SHP77 treated with DMSO at 0.1 percent for 48 hours (cell line): ENCODE data around the gene CCT6B.
"Not testable (repeated sequence)": the region's sequence is repeated elsewhere in the genome, so short reads cannot be mapped to it uniquely, and the experiment has no call there.

ENCODE experiments used
- DNase-seq: peaks from one replicate; lab custom pipeline; 2025; lab: John Stamatoyannopoulos, UW

CCT6B gene, protein sequence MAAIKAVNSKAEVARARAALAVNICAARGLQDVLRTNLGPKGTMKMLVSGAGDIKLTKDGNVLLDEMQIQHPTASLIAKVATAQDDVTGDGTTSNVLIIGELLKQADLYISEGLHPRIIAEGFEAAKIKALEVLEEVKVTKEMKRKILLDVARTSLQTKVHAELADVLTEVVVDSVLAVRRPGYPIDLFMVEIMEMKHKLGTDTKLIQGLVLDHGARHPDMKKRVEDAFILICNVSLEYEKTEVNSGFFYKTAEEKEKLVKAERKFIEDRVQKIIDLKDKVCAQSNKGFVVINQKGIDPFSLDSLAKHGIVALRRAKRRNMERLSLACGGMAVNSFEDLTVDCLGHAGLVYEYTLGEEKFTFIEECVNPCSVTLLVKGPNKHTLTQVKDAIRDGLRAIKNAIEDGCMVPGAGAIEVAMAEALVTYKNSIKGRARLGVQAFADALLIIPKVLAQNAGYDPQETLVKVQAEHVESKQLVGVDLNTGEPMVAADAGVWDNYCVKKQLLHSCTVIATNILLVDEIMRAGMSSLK

DNA sequence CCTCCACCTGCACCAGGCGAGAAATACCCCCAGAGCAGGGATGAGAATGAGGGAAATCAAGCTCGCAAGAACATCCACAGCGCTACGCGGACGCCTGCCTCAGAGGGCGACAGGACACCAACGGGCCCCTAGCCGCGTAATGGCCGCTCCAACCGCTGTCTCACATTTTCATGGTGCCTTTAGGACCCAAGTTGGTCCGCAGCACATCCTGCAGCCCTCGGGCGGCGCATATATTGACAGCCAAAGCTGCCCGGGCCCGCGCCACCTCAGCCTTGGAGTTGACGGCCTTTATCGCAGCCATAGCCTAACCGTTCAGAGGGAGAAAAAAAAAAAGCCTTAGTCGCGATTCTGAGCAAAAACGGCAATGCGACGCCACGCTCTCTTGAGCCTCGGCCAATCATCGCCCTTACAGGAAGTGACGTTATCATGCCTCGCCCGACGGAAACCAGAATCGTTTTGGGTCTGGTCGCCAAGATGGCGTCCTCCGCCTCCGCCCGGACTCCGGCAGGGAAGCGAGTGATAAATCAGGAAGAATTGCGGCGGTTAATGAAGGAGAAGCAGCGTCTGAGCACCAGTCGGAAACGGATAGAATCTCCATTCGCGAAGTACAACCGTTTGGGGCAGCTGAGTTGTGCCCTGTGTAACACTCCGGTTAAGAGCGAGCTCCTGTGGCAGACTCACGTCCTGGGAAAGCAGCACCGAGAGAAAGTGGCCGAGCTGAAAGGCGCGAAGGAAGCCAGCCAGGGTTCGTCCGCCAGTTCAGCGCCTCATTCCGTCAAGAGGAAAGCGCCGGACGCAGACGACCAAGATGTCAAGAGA lies at the start of gene CCT6B, which contains the start of gene ZNF830:
TSS of gene CCT6B (minus strand) at position 368 of the 819 bp plus-strand sequence. CDS start at position 301, 67 bp downstream.
TSS of gene ZNF830 (plus strand) at position 448 of the 819 bp plus-strand sequence. CDS start at position 475, 27 bp downstream.
- peak; percentile 71 for DNase-seq

DNA sequence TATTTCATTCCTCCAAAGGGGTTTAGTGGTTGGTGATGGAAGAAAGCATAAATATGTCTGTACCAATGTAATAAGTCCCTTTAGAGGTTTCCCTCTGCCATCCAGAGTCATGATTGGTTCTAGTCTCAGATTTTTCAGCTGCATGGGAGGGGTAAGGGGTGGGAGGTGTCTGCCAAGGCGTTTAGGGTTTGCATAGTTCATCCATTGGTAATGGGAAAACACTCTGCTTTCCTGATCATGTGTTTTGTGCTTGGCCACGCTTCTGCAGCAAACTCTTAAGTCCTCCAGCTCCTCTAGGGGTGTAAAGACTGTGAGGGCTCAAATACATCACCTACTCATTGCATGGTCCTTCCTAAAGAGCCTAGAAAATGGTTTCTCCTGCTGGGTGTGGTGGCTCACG lies 48.8 kb upstream of the CCT6B start:
- DNase-seq: no peak

DNA sequence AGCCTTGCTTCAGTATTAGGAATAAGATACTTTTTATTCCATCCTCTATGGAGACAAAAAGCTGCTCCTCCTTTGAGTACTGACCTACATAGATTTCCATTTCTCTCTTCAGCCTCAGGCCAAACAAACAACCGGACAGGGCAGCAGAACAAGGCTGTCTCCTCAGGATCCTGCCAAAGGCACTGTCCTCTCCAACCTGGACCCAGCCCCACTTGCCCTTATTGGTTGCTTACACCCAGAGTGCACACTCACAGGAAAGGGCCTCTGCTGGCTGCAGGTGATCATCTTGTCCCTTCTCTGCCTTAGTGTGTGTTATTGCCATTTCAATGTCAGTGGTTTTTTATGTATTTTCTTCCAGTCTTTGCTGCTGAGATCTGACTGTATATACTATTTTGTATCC lies 45.7 kb upstream of the CCT6B start:
- no peak for DNase-seq

DNA sequence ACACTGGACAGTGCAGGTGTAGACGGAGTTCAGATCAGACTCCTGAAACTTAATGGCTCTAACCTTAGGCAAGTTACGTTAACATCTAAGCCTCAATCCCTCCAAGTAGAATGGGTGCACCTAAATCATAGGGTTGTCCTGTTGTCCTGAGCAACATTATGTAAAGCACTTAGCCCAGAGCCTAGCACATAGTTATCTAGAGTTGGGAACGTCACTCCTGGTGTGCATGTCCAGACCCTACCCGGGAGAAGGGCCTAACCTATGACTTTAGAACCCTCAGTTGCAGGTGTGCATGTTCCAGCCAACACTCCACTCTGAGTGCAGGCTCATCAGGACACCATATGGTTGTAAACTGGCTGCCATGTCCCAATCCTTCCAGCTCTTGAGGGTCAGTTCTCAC lies 45.1 kb upstream of the CCT6B start:
- DNase-seq: no peak

DNA sequence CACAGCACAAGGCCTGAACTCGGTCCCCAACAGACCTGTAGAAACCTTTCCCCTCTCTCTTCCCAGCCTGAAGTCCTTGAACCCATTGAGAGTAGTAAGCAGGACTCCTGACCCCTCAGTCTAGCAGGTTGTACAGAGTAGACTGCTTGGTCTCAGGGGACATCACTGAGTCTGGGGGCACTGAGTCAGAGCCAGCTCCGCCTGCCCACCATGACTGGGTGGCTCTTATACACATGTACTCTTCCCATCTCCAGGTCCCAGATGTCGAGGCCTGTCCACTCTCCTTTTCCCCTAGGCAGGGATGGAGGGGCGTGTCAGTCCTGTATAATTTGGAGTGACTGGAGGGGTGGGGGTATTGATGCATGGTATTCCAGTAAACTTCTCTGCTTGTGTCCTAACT lies 42.5 kb upstream of the CCT6B start:
- no peak for DNase-seq

DNA sequence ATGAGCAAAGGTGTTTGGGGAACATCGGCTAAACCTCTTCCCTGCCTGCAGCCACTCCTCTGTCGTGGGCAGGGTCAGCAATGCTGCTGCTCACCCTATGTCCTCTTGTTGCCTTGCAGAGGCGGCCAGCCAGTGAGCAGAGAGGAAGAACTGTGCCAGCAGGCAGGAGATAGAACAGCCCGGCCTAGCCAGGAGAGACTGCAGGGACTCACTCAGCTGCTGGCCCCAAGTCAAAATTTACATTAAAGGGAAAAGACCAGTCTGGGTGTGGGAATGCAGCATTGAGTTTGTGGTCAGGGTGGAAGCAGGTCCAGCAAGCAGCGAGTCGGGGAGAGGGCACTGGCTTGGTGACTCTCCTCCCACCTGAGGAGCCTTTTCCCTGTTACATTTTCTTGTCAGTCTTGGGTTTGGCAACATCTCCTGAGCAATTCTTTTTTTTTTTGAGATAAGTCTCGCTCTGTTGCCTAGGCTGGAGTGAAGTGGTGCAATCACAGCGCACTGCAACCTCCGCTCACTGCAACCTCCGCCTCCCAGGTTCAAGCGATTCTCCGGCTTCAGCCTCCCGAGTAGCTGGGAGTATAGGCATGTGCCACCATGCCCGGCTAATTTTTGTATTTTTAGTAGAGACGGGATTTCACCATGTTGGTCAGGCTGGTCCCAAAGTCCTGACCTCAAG lies 41.8 kb upstream of the CCT6B start:
- DNase-seq: no peak

DNA sequence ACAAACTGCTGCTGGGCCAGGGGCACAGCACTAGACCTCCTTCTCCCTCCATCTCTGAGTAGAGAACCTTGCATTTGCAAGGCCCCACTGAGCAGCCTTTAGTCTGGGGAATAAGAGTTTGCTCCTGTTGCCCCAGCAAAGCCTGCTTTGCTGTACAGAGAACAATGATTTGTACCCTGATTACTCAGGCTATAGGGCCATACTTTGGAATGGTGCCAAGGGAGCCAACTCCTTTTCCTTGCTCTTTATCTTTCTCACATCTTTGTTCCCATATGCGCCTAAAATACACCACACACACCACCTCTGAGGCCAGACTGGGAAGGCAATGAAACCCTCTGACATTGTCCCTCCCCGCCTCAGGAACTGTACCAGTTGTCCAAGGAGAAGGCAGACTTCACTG lies 40.3 kb upstream of the CCT6B start:
- DNase-seq: no peak

DNA sequence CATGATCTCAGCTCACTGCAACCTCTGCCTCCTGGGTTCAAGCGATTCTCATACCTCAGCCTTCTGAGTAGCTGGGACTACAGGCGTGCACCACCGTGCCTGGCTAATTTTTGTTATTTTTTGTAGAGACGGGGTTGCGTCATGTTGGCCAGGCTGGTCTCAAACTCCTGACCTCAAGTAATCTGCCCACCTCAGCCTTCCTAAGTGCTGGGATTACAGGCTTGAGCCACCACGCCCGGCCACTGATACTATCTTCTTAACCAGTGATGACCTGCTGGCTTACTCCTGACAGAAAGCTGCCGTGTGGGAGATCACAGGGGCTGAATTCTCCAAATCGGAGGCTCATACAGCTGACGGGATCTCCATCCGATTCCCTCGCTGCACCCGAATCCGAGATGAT lies 39.7 kb upstream of the CCT6B start:
- DNase-seq: not testable (repeated sequence)

DNA sequence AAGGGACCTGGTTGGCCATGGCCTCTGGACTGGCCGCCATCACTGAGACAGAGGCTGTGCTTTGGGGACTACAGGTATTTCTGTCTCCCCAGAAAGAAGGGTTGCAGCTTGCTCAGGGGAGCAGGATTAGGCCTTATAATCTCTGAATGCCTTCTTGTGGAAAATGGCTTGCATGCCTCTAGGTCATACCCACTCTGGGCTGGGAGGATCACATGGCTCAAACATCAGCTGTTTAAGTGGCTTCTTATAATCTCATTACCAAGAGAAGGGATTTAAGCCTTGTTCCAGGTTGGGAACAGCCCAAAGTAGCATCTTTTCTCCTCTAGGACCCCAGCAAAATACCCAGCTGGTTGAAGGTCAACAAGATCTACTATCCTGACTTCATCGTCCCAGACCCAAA lies 38.2 kb upstream of the CCT6B start:
- no peak for DNase-seq

DNA sequence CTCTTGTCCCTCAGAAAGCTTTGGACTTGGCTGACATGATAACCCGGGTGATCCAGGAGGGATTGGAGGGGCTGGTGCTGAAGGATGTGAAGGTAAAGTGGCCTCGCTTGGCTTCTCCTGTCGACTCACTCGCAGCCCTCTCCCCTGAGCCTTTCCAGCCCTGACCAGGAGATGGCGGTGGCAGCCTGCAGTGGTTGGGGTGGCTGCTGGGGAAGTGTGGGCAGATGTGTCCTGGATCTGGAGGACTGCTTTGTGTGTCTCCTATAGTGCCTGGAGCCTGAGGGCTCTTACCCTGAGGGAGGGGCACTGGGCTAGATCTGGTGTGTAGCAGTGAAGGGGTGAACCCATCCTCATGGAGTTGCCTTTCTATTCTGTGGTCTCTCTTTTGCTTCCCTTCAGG lies 36.9 kb upstream of the CCT6B start:
- no peak for DNase-seq

DNA sequence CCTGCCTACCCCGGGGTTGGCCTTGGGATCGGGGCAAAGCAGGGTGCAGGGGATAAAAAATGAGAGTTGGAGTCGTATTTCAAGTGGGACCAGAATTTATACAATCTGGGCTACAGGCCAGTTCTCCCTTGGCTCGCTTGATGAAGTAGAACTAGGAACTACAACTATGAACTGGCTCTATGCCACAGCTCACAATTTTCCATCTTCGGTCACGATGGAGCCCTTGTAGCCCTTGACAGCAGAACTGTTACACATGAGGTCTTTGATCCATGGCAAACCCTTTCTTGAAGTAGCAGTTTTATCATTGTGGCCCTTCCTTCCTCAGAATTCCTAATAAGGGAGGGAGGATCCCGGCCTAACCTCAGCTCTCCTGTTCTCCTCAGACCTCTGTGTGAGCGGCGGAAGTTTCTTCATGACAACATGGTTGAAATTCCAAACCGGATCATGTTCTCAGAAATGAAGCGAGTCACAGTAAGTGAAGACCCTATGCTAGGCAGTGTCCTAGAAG lies 36.1 kb upstream of the CCT6B start:
- no peak for DNase-seq

DNA sequence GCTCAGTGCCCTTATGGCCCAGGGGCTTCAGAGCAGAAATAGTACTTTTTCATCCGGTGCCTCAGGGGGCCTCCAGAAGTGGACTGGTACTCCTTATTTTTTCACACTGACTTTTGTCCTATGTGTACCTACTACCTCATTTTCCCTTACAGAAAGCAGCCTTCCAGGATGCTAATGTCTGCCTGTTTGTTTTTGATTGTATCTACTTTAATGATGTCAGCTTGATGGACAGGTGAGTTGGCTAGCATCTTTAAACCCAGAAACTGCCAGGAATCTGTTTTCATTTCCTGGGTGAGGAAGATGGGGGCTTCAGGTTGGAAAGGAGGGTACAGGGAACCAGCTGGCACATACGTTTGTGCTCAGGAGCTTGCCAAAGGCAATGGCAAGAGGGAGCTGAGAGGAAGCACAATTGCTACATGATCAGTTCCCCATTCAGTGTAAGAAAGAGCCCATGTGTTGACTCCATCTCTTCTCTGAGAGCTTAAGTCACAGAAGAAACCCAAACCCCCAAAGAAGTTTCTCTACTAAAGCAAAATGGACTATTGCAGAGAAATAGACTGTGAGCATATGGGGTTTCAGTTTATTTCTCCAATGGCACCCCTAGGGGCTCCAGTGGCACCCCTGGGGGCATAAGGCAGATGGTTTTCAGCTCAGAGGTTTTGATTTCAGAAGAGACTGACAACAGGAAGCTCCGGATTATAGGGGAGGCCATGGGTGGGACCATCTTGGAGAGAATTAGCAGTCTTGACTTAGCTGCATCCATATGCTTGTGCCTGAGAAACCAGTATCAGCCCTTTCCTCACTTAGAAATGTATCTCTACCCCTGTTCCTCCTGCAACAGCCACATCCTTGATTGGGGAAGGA lies 35.4 kb upstream of the CCT6B start:
- no peak for DNase-seq

DNA sequence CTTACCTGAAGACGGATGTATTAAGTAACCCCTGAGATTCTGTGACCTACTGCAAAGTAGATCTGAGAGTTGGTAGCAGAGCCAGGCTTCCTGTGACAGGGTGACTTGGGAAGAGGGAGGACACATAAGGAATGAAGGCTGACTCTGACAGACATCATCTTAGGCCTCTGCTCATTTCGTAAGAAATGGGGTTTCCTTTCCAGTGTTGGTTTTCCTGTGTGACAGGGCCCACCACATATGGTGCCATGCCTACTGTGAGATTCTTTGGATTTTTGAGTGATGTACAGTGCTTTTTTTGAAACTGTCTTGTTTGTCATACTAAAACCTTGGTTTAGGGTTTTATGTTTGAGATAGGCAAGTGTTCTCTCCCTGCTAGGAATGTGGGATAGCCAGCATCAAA lies 31.8 kb upstream of the CCT6B start:
- DNase-seq: no peak

DNA sequence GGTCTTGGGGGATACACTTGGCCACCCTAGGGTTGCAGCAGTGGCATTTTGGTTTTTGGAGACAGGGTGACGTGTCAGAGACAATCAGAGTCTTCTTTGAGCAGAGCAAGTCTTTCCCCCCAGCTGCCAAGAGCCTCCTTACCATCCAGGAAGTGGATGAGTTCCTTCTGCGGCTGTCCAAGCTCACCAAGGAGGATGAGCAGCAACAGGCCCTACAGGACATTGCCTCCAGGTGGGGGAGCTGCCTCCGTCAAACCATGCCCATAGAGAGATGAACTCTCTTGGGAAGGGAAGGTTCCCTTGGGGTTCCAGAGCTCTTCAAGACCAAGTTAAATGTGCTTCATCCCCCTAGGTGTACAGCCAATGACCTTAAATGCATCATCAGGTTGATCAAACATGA lies 30.3 kb upstream of the CCT6B start:
- DNase-seq: no peak

DNA sequence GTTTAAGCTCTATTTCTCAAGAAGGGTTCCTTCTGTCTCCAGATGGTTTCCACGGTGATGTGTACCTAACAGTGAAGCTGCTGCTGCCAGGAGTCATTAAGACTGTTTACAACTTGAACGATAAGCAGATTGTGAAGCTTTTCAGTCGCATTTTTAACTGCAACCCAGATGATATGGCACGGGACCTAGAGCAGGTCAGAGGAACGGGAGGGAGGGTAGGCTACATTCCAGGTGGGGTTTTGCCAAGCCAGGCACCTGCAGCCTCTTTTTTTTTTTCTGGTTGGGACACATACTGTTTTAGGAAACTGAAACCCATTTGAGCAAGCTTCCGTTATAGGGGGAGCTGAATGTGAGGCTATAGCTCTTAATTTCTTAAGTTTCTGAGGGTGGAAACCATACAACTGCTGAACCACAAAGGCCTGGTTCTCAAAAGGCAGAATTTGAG lies 29.7 kb upstream of the CCT6B start:
- no peak for DNase-seq

DNA sequence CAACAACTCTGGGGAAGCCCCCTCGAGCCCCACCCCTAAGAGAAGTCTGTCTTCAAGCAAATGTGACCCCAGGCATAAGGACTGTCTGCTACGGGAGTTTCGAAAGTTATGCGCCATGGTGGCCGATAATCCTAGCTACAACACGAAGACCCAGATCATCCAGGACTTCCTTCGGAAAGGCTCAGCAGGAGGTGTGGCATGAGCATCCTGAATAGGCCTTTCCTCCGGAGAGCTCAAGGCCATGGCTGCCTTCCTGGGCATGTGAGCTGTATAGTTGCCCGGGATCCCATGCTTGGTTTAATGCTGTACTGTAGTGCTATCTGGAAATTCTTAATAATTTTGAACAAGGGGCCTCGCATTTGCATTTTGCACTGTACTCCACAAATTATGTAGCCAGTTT lies 28.2 kb upstream of the CCT6B start:
- DNase-seq: no peak

DNA sequence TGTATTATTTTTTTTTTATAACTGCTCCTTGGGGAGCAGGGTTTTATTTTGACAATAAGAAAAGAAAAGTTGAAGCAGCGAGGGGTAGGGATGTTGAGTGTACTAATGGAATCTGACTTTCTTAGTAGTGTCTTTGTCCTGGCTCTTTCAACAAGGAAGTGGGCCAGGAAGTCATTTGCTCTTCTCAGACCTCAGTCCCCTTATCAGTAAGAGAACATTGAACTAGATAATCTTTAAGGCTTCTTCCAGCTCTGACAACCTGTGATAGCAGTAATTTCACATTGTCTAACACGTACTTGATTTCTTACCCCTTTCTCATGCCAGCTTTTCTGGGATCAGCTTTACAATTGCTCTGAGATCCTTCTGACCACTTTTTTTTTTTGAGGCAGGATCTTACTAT lies 27.4 kb upstream of the CCT6B start:
- no peak for DNase-seq

DNA sequence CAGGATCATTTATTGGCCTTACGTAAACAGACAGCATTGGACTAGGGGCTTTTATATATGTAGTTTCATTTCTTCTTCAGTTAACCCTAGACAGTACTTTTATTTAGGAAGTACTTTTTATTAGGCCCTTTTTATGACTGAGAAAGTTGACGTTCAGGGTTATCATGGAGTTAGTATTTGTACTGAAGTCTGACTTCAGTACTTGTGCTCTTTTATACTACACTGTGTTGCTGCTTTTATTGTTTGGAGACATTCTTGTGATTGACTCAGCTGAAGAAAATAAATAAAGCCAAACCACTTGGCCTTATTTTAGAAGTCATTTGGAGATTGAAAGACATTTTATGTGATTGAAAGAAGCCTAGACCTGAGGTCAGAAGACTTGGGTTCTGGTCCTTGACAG lies 26.0 kb upstream of the CCT6B start:
- DNase-seq: no peak

DNA sequence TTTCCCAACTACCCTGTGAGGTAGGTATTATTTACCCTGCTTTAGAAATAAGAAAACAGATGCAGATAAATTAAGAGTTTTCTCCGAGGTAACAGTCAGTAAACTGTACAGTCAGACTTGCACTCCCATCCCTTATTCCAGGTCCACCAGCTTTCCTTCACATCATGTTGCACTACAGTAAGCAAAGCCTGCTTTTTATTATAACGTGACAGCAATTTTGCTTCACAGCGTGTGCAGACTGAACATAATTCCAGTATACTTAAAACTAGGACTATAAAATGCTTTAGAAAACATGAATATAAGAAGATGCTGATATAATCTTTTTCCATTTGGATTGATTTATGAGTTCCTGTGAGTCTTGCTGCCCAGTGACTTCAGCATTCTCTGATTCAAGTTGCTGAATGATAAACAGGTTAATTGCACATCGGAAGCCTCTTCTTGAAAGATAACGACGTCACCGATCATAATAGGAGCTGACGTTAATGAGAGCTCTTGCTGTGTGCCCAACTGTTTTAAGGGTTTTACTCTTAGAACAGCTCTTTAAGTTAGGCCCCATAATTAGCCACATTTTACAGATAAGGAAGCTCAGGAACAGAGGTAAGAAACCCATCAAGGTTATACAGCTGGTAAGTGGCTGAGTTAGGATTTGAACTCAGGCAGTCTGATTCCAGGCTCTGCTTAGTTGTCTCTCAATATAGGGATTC lies 20.4 kb upstream of the CCT6B start:
- DNase-seq: no peak
